ENCODE data around the gene WDR86. TPM values are rescaled to one million over a fixed set of nuclear protein-coding genes. Genes with fewer than 3 reads are reported as not detected.

WDR86 gene
- total RNA-seq, 1 donor from 2014 or later, result 70.5 TPM

DNA sequence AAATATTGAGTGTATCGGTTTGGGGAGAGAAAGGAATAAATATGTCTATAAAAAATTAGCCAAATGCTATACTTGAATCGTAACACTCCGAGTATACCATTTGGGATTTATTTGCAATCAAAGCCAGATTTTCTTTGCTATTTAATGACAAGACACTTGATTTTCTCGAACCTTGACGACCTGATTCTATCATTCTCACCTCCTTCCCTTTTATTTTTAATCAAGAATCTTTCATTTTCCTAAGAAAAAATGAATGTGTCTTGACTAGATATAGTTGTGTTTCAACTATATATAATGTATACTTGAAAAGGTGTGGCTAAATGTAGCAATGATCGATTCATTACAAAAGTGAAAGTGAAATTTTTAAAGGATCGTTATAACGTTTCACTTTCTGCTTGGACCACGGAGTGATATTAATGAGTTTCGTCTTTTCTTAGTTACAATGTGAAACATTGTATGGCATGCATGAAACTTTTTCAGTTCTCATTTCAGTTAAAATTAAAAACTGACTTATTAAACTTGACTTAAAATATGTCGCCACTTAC is 67.7 kb downstream of the WDR86 start:
- Mint-ChIP-seq H3K36me3 (ENCODE audit: unreplicated experiment) (no peaks in the 10 kb centered on the region), H3K4me1 (ENCODE audit: low read depth, unreplicated experiment) (no peaks in the 10 kb centered on the region), H3K27ac (ENCODE audit: unreplicated experiment) (peak overlapping the region; percentile 33), H3K4me3 (ENCODE audit: unreplicated experiment) (peak overlapping the region; percentile 84), H3K9me3 (ENCODE audit: unreplicated experiment) (peaks cover 1% of the 10 kb centered on the region), H3K27me3 (ENCODE audit: unreplicated experiment) (no peaks in the 10 kb centered on the region)
- no peak for TF ChIP-seq CTCF (IDR thresholded peaks at IDR 0.05; ENCODE audit: partially characterized antibody, unreplicated experiment)
- DNase-seq, result no peak

DNA sequence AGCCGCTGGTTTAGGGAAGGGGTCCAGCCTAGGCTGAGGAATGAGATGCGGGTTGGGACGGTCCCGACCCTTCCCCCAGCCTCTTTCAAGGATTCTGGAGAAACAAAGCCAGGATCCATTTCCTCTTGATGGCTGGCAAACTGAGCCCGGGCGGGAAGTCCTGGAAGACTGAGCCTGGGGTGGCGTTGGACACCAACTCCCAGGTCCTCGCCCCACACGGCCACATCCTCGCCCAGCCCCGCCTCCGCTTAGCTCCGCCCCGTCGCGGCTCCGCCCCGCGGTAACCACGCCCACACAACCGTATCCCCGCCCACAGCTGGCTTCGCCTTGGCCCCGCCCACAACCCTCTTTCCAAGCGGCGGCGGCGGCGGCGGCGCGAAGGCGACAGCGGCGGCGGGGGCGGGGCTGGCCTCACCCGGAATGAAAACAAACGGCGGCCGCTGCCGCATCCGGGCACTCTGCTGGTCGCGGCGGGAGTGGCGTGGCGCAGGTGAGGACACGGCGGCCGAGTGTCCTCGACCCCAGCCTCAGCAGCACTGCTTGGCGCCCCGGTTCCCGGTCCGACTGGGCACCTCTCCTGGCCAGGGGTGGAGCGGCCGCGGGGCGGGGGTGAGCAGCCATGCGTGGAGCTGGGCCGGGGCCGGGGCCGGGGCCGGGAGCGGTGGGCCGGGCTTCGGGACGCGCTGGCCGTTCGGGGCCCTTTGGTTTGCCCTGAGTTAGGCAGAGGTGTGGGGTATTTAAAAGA is 68.3 kb downstream of the WDR86 start, which contains the start of gene NUB1:
NUB1 (plus strand) TSS at position 456 of the 745 bp plus-strand sequence. CDS start 3,538 bp downstream, outside the sequence.
- peak; percentile 97 for DNase-seq
- no peak for TF ChIP-seq CTCF (IDR thresholded peaks at IDR 0.05; ENCODE audit: partially characterized antibody, unreplicated experiment)
- peaks cover 1% of the 10 kb centered on the region for H3K9me3 Mint-ChIP-seq (ENCODE audit: unreplicated experiment)
- peak within 1 kb of the TSS; percentile 84 for H3K4me3 Mint-ChIP-seq (ENCODE audit: unreplicated experiment)
- no peaks in the 10 kb centered on the region for H3K36me3 Mint-ChIP-seq (ENCODE audit: unreplicated experiment)
- H3K27ac Mint-ChIP-seq (ENCODE audit: unreplicated experiment), result peak within 1 kb of the TSS; percentile 33
- H3K27me3 Mint-ChIP-seq (ENCODE audit: unreplicated experiment), result no peaks in the 10 kb centered on the region
- no peaks in the 10 kb centered on the region for H3K4me1 Mint-ChIP-seq (ENCODE audit: low read depth, unreplicated experiment)

DNA sequence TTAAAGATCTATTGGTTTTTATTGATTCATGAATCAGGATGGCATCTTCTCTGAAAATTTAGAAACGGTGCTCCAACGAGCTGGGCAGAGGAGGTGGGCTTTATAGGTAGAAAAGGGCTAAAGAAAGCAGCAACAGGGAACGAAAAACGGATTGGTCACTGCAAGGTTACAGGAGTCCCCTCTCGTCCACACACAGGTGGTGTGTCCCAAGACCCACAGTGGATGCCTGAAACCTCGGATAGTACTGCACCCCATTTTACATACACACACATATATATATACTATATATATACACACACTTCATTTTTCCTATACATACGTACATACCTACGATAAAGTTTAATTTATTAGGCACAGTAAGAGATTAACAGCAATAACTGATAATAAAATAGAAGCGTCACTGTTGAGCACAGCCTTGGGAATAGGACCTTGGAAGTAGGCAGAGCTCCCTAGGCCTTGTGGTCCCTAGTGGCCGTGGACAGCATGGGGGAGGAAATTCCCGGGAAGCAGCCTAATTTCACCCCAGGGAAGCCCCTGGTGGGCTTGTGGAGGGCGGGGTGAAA is 69.0 kb downstream of the WDR86 start:
- H3K27me3 Mint-ChIP-seq (ENCODE audit: unreplicated experiment), result no peaks in the 10 kb centered on the region
- H3K4me1 Mint-ChIP-seq (ENCODE audit: low read depth, unreplicated experiment), result no peaks in the 10 kb centered on the region
- H3K27ac Mint-ChIP-seq (ENCODE audit: unreplicated experiment), result no peak overlapping the region
- peaks cover 1% of the 10 kb centered on the region for H3K9me3 Mint-ChIP-seq (ENCODE audit: unreplicated experiment)
- H3K4me3 Mint-ChIP-seq (ENCODE audit: unreplicated experiment), result peak overlapping the region; percentile 73
- no peaks in the 10 kb centered on the region for H3K36me3 Mint-ChIP-seq (ENCODE audit: unreplicated experiment)
- no peak for DNase-seq
- no peak for TF ChIP-seq CTCF (IDR thresholded peaks at IDR 0.05; ENCODE audit: partially characterized antibody, unreplicated experiment)

DNA sequence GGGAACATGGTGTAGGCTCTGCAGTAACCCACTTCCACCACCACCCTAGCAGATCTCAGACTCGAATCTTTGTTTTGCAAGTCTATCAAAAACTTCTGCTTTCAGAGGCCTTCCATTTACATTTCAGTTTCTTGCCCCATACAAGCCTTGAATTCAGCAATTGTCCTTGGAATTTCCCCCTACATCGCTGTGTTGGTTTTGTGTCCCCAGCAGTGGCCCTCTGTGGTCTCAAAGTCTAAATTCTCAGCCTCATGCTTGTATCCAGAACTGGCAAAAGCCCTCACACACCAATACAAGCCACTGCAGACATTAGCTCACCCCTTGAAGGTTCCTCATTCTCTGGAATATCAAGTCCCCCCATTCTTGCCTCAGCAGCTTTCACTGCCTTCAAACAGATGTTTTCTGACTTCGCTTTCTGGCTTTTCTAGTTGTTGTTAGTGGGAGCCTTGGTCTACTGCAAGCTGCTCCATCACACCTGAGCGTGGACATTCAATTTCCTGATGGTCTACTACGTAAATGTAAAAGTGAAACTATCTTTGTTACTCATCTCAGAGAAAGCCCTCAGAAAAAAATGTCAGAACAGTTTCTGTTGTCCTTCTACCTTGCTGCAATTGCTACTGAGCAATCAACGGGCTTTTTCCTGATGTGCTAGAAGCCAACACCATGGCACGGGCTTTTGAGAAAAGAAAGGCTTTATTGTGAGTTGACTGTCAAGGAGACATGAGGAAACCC is 70.0 kb downstream of the WDR86 start:
- Mint-ChIP-seq H3K36me3 (ENCODE audit: unreplicated experiment) (no peaks in the 10 kb centered on the region), H3K27me3 (ENCODE audit: unreplicated experiment) (peaks cover 2% of the 10 kb centered on the region), H3K27ac (ENCODE audit: unreplicated experiment) (no peak overlapping the region), H3K9me3 (ENCODE audit: unreplicated experiment) (peaks cover 1% of the 10 kb centered on the region), H3K4me1 (ENCODE audit: low read depth, unreplicated experiment) (peaks cover 3% of the 10 kb centered on the region), H3K4me3 (ENCODE audit: unreplicated experiment) (no peak overlapping the region)
- no peak for DNase-seq
- TF ChIP-seq CTCF (IDR thresholded peaks at IDR 0.05; ENCODE audit: partially characterized antibody, unreplicated experiment), result no peak

Data from glutamatergic neuron (in vitro differentiated cells).